ENCODE data around the gene SF1. TPM values are rescaled to one million over a fixed set of nuclear protein-coding genes. Genes with fewer than 3 reads are reported as not detected.

SF1 gene
- total and polyA plus RNA-seq, 2 of the 4 experiments (the other 2 are of a cell fraction), result 56.8 to 88.0 TPM

DNA sequence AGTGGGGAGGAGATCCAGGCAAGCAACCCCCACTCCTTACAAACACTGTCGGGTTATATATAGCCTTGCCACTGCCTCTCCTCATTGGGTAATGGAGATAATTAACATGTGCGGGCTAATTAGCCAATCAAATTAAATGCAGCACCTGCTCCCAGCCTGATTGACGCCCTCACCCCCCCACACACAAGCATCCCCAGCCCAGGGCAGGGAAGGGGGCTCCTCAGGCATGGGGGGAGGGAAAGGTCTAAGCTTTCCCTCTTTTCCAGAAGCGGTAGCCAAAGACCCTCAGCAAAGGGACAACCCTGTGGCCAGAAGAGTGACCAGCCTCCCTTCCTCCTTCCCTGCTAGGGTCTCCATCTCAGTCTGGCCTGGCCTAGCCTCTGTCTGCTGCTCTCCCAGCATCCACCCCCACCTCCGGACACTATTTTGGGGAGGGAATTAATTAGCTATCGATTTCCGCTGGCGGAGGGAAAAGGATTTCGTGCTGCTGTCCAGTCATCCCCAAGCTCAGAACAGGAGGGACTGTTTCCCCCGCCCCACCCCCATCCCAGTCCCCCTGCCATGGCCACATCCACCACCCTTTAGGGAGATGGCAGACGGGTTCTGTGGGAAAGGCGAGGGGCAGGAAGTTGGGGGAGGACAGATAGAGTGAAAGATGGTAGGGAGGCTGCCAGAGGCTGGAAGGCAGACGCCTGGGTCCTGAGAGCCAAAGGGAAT, 62.4 kb downstream of the SF1 start:
- Histone ChIP-seq H2BK120ac (ENCODE audit: low read depth, low read length) (no peak overlapping the region), H3K27me3 (ENCODE audit: control insufficient read depth, insufficient read depth, low read length) (peaks cover 89% of the 10 kb centered on the region), H3K4ac (ENCODE audit: low read depth, low read length) (no peak overlapping the region), H3K36me3 (ENCODE audit: control insufficient read depth, insufficient read depth, low read length) (no peaks in the 10 kb centered on the region), H4K20me1 (ENCODE audit: insufficient read depth, low read length) (0 out of 2 replicates have a peak, but pooled peaks cover 3% of the 10 kb centered on the region), H3K79me1 (ENCODE audit: low read depth in 1 of 2, low read length in 2 of 2) (no peaks in the 10 kb centered on the region), H3K4me1 (ENCODE audit: control insufficient read depth, insufficient read depth, low read length) (no peaks in the 10 kb centered on the region; the same call in 1 of the 2 replicates), H2AK5ac (ENCODE audit: low read depth, low read length) (no peak overlapping the region), H3K18ac (ENCODE audit: low read depth, low read length) (no peak overlapping the region), H2BK20ac (ENCODE audit: low read depth, low read length) (no peak overlapping the region), H4K91ac (ENCODE audit: insufficient read depth, low read depth, low read length) (no peak overlapping the region), H2BK15ac (ENCODE audit: low read depth, low read length) (no peak overlapping the region), H2BK5ac (ENCODE audit: low read depth, low read length, poor library complexity, severe bottlenecking) (no peak overlapping the region), H3K9ac (ENCODE audit: low read depth, low read length) (no peak overlapping the region), H3K9me1 (ENCODE audit: insufficient read depth, low read length) (no peaks in the 10 kb centered on the region), H3K23ac (ENCODE audit: low read depth, low read length) (no peak overlapping the region), H3K4me3 (ENCODE audit: insufficient read depth, low read depth, low read length) (no peak overlapping the region), H3K27ac (ENCODE audit: insufficient read depth, low read length) (no peak overlapping the region), H4K8ac (ENCODE audit: low read depth in 2 of 2, low read length in 2 of 2) (no peak overlapping the region), H2AK9ac (replicated peaks; ENCODE audit: low read depth, low read length, poor library complexity) (no peak overlapping the region), H3K9me3 (ENCODE audit: control insufficient read depth, insufficient read depth, low read length) (no peaks in the 10 kb centered on the region), H3K4me2 (ENCODE audit: low read depth, low read length) (no peak overlapping the region), H4K5ac (ENCODE audit: low read depth, low read length) (no peak overlapping the region), H3K14ac (replicated peaks; ENCODE audit: low read depth, low read length) (no peak overlapping the region), H2AFZ (replicated peaks; ENCODE audit: low read length, poor library complexity) (peak overlapping the region; percentile 43), H3K56ac (ENCODE audit: extremely low read depth, insufficient read depth, low read length) (no peak overlapping the region)
- 0% methylated on average over 2 of the region's 13 CpGs; no CpG with 5 or more reads in 1 of the 2 experiments for WGBS, 2 experiments (ENCODE audit: extremely low coverage in 2 of 2, insufficient read length in 1 of 2)
- ChIA-PET CTCF (no interaction called here), POLR2A (ENCODE audit: unreplicated experiment) (no interaction called here)
- in situ Hi-C loops (cut with MboI; ENCODE audit: low sequenced_read_pairs), result no loop called here
- no peak for DNase-seq
- no TSS peak for BruUV-seq (replicated peaks)
- no peak for ATAC-seq (ENCODE audit: low read depth)
- dilution Hi-C loops (cut with HindIII; ENCODE audit: low sequenced_read_pairs, unreplicated experiment), result no loop called here
- TF ChIP-seq CEBPB (IDR thresholded peaks at IDR 0.05; ENCODE audit: low read depth, low read length) (no peak), RFX5 (IDR thresholded peaks at IDR 0.05; ENCODE audit: low read depth, low read length) (no peak), RCOR1 (IDR thresholded peaks at IDR 0.05; ENCODE audit: insufficient replicate concordance, low read length) (no peak), FOS (IDR thresholded peaks at IDR 0.05; ENCODE audit: low read depth, low read length) (no peak), CHD1 (IDR thresholded peaks at IDR 0.05; ENCODE audit: low read depth, low read length) (no peak), NFE2L2 (IDR thresholded peaks at IDR 0.05; ENCODE audit: low read depth, low read length) (no peak), SMC3 (IDR thresholded peaks at IDR 0.05; ENCODE audit: low read depth, low read length) (no peak)
- TF ChIP-seq, protein P1, sequence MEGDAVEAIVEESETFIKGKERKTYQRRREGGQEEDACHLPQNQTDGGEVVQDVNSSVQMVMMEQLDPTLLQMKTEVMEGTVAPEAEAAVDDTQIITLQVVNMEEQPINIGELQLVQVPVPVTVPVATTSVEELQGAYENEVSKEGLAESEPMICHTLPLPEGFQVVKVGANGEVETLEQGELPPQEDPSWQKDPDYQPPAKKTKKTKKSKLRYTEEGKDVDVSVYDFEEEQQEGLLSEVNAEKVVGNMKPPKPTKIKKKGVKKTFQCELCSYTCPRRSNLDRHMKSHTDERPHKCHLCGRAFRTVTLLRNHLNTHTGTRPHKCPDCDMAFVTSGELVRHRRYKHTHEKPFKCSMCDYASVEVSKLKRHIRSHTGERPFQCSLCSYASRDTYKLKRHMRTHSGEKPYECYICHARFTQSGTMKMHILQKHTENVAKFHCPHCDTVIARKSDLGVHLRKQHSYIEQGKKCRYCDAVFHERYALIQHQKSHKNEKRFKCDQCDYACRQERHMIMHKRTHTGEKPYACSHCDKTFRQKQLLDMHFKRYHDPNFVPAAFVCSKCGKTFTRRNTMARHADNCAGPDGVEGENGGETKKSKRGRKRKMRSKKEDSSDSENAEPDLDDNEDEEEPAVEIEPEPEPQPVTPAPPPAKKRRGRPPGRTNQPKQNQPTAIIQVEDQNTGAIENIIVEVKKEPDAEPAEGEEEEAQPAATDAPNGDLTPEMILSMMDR (conservative IDR thresholded peaks at IDR 0.05; ENCODE audit: low read depth, low read length), result no peak
- TF ChIP-seq, protein P2, sequence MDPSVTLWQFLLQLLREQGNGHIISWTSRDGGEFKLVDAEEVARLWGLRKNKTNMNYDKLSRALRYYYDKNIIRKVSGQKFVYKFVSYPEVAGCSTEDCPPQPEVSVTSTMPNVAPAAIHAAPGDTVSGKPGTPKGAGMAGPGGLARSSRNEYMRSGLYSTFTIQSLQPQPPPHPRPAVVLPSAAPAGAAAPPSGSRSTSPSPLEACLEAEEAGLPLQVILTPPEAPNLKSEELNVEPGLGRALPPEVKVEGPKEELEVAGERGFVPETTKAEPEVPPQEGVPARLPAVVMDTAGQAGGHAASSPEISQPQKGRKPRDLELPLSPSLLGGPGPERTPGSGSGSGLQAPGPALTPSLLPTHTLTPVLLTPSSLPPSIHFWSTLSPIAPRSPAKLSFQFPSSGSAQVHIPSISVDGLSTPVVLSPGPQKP (IDR thresholded peaks at IDR 0.05; ENCODE audit: borderline replicate concordance, low read depth, low read length), result no peak
- TF ChIP-seq, protein P3, sequence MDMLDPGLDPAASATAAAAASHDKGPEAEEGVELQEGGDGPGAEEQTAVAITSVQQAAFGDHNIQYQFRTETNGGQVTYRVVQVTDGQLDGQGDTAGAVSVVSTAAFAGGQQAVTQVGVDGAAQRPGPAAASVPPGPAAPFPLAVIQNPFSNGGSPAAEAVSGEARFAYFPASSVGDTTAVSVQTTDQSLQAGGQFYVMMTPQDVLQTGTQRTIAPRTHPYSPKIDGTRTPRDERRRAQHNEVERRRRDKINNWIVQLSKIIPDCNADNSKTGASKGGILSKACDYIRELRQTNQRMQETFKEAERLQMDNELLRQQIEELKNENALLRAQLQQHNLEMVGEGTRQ (IDR thresholded peaks at IDR 0.05; ENCODE audit: low read depth, low read length), result no peak
- intact Hi-C loops (cut with micrococcal nuclease), result no loop called here
